Measurements from ENCODE around the gene TRIM29. TPM values are rescaled to one million over a fixed set of nuclear protein-coding genes. Genes with fewer than 3 reads are reported as not detected.
A peak's percentile ranks its signal among the peaks of the same experiment; 100 is the strongest.

TRIM29 gene
- total and polyA plus RNA-seq, 2 experiments from 2014 or later = 0.28 TPM; not detected in 1

DNA sequence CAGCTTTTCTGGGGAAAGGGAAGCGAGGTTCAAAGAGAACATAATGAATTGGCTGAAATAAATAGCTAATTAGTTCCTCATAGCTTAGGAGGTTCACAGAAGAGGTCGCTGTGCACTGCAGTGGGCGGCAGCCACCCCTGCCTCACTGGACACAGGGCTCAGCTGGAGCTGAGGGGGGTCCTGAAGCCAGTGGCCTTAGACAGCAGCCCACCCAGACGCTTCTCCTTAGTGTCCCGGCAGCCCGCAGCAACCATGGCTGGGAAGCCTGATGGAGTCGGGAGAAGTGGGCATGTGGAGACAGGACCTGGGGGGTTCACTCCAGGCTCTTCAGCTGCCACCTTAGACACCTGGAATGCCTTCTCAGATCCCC, 75.4 kb downstream of the TRIM29 start:
- Mint-ChIP-seq H3K4me3 (no peak overlapping the region), H3K27me3 (ENCODE audit: insufficient read depth, low read depth, poor library complexity) (peaks cover 12% of the 10 kb centered on the region), H3K36me3 (ENCODE audit: low read depth) (no peaks in the 10 kb centered on the region; the same call in 2 of the 3 replicates), H3K9me3 (no peaks in the 10 kb centered on the region; the same call in 2 of the 3 replicates), H3K4me1 (peaks cover 22% of the 10 kb centered on the region), H3K27ac (no peak overlapping the region)
- no peak for ATAC-seq
- DNase-seq (ENCODE audit: low spot score) = no peak
- Histone ChIP-seq H3K4me1 (ENCODE audit: insufficient read depth) (peaks cover 22% of the 10 kb centered on the region), H3K27ac (ENCODE audit: low read depth) (no peak overlapping the region), H3K4me2 (peak overlapping the region; percentile 38; the same call in 1 of the 2 replicates), H3K9me2 (ENCODE audit: insufficient read depth) (peaks cover 7% of the 10 kb centered on the region; the same call in 1 of the 2 replicates), H4K20me1 (replicated peaks; ENCODE audit: insufficient read depth) (no peaks in the 10 kb centered on the region), H3F3A (replicated peaks; ENCODE audit: low read depth) (peaks cover 5% of the 10 kb centered on the region; the same call in 1 of the 2 replicates), H3K27me3 (ENCODE audit: insufficient read depth) (no peaks in the 10 kb centered on the region), H3K36me3 (ENCODE audit: insufficient read depth) (no peaks in the 10 kb centered on the region), H2AFZ (no peak overlapping the region), H3K79me2 (replicated peaks; ENCODE audit: insufficient read depth) (0 out of 2 replicates have a peak, but pooled peaks cover 4% of the 10 kb centered on the region), H3K4me3 (no peak overlapping the region)
- TF ChIP-seq ZNF114 (CRISPR knock-in tag; IDR thresholded peaks at IDR 0.05) = no peak
- TF ChIP-seq ETS1 (IDR thresholded peaks at IDR 0.05) = no peak
- no peak for TF ChIP-seq STAT1 (IDR thresholded peaks at IDR 0.05; ENCODE audit: unreplicated experiment)
- TF ChIP-seq ZNF462 (CRISPR knock-in tag; IDR thresholded peaks at IDR 0.05) = no peak
- no peak for TF ChIP-seq POLR2AphosphoS5 (IDR thresholded peaks at IDR 0.05; ENCODE audit: low read depth)
- no peak for TF ChIP-seq EZH2 (IDR thresholded peaks at IDR 0.05; ENCODE audit: low read depth, unreplicated experiment)
- TF ChIP-seq NANOG (IDR thresholded peaks at IDR 0.05; ENCODE audit: borderline replicate concordance) = no peak
- TF ChIP-seq, protein P1, sequence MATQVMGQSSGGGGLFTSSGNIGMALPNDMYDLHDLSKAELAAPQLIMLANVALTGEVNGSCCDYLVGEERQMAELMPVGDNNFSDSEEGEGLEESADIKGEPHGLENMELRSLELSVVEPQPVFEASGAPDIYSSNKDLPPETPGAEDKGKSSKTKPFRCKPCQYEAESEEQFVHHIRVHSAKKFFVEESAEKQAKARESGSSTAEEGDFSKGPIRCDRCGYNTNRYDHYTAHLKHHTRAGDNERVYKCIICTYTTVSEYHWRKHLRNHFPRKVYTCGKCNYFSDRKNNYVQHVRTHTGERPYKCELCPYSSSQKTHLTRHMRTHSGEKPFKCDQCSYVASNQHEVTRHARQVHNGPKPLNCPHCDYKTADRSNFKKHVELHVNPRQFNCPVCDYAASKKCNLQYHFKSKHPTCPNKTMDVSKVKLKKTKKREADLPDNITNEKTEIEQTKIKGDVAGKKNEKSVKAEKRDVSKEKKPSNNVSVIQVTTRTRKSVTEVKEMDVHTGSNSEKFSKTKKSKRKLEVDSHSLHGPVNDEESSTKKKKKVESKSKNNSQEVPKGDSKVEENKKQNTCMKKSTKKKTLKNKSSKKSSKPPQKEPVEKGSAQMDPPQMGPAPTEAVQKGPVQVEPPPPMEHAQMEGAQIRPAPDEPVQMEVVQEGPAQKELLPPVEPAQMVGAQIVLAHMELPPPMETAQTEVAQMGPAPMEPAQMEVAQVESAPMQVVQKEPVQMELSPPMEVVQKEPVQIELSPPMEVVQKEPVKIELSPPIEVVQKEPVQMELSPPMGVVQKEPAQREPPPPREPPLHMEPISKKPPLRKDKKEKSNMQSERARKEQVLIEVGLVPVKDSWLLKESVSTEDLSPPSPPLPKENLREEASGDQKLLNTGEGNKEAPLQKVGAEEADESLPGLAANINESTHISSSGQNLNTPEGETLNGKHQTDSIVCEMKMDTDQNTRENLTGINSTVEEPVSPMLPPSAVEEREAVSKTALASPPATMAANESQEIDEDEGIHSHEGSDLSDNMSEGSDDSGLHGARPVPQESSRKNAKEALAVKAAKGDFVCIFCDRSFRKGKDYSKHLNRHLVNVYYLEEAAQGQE (IDR thresholded peaks at IDR 0.05; ENCODE audit: unreplicated experiment) = no peak
- TF ChIP-seq CREB1 (CRISPR knock-in tag; IDR thresholded peaks at IDR 0.05; ENCODE audit: low read depth) = no peak
- TF ChIP-seq ZNF331 (CRISPR knock-in tag; IDR thresholded peaks at IDR 0.05; ENCODE audit: low read depth) = no peak
- TF ChIP-seq CTCF (conservative IDR thresholded peaks at IDR 0.05; ENCODE audit: low read depth in 2 of 2) = no peak
- TF ChIP-seq JUNB (IDR thresholded peaks at IDR 0.05; ENCODE audit: unreplicated experiment) = no peak
